Breast epithelium (tissue), 3 donors: ENCODE measurements around the gene NEDD1.

Experiments
- CTCF ChIP-seq, 3 donors: fragments of 450-650 bp; IDR thresholded peaks; one replicate each; pipeline ENCODE4 v1.5.1; 2016 to 2017; ENCODE audit warnings: antibody characterized with exemption in 3 of 3, mild to moderate bottlenecking in 3 of 3, moderate library complexity in 3 of 3
- POLR2A ChIP-seq: fragments of 450-650 bp; IDR thresholded peaks from one replicate; pipeline ENCODE4 v1.6.1; 2016; ENCODE audit warnings: antibody characterized with exemption, mild to moderate bottlenecking, moderate library complexity

- no peak for TF ChIP-seq CTCF (IDR thresholded peaks at IDR 0.05)
- no peak for TF ChIP-seq POLR2A
These were observed 75.6 kb downstream of the NEDD1 start for GRCh38 chr12:96982671-96983070.
